ENCODE results near the gene TMPRSS3.

GRCh38 chr21:42373196-42373907 is 22.5 kb downstream of the TMPRSS3 start:
- TF ChIP-seq, protein P1, sequence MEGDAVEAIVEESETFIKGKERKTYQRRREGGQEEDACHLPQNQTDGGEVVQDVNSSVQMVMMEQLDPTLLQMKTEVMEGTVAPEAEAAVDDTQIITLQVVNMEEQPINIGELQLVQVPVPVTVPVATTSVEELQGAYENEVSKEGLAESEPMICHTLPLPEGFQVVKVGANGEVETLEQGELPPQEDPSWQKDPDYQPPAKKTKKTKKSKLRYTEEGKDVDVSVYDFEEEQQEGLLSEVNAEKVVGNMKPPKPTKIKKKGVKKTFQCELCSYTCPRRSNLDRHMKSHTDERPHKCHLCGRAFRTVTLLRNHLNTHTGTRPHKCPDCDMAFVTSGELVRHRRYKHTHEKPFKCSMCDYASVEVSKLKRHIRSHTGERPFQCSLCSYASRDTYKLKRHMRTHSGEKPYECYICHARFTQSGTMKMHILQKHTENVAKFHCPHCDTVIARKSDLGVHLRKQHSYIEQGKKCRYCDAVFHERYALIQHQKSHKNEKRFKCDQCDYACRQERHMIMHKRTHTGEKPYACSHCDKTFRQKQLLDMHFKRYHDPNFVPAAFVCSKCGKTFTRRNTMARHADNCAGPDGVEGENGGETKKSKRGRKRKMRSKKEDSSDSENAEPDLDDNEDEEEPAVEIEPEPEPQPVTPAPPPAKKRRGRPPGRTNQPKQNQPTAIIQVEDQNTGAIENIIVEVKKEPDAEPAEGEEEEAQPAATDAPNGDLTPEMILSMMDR (conservative IDR thresholded peaks at IDR 0.05; ENCODE audit: low read length): no peak
- no peak for TF ChIP-seq EZH2phosphoT487 (IDR thresholded peaks at IDR 0.05; ENCODE audit: borderline replicate concordance)
